Measurements from ENCODE around the gene GATAD2B. TPM values are rescaled to one million over a fixed set of nuclear protein-coding genes. Genes with fewer than 3 reads are reported as not detected.
A peak's percentile ranks its signal among the peaks of the same experiment; 100 is the strongest.

Gene GATAD2B
- polyA plus RNA-seq, 2 of the 4 experiments (the other 2 are of a cell fraction): 4.9 to 8.2 TPM

DNA sequence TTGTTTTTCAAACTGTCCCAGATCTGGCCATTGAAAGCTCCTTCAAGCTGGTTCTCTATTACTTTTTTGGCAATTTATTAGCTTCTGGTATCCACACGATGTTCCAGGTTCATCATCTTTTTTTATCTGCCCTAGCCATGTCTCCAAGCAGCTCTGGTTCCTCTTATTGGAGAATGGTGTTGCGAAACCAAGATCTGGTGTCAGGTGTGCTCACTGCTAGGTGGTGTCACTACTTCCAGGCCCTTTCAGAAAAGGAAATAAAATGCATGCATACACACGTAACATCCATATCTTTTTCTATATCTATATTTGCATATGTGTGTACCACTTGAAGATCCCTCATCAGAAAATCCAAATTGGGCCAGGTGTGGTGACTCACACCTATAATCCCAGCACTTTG is 53.3 kb downstream of the GATAD2B start:
- H3K4me3 ChIP-seq: no peak overlapping the region
- 83% methylated on average over 3 of the region's 3 CpGs for WGBS (ENCODE audit: missing lambda C conversion rate)
- H3K9me3 ChIP-seq: no peaks in the 10 kb centered on the region
- ChIA-PET CTCF (interaction anchor here (0.9 kb wide), 1 partner anchor 73 kb away, joined by 6 read pairs; no protein-coding TSS in a partner anchor), POLR2A (interaction anchor here (0.7 kb wide), 1 partner anchor 77 kb away, joined by 3 read pairs; no protein-coding TSS in a partner anchor)
- DNase-seq (ENCODE audit: low read depth in 1 of 2, low spot score in 1 of 2) (no peak), ATAC-seq (no peak), FAIRE-seq (no peak)
- H3K4me2 ChIP-seq: no peak overlapping the region
- H3K27ac ChIP-seq: no peak overlapping the region
- H3K4me1 ChIP-seq: 0 out of 3 replicates have a peak, but pooled peaks cover 3% of the 10 kb centered on the region
- TF ChIP-seq CEBPB (IDR thresholded peaks at IDR 0.05) (peak in 1 of 2 experiments; percentile 52; a peak in 2 of 4 replicates), SMC3 (IDR thresholded peaks at IDR 0.05) (no peak), HEYL (CRISPR knock-in tag; IDR thresholded peaks at IDR 0.05) (no peak), CHD2 (IDR thresholded peaks at IDR 0.05; ENCODE audit: low read length, partially characterized antibody) (no peak)

- 87% methylated on average over 6 of the region's 6 CpGs for WGBS (ENCODE audit: missing lambda C conversion rate)
- TF ChIP-seq POLR2A (IDR thresholded peaks at IDR 0.05; ENCODE audit: low read length): no peak
- TF ChIP-seq PBX3 (IDR thresholded peaks at IDR 0.05): no peak
- no peak for TF ChIP-seq HEYL (CRISPR knock-in tag; IDR thresholded peaks at IDR 0.05)
- no peak for TF ChIP-seq KDM5A (IDR thresholded peaks at IDR 0.05)
- no peak for TF ChIP-seq HOXB13 (CRISPR knock-in tag; IDR thresholded peaks at IDR 0.05; ENCODE audit: low read depth)
- TF ChIP-seq RNF2 (IDR thresholded peaks at IDR 0.05; ENCODE audit: borderline replicate concordance, low read depth): no peak
- no peak for TF ChIP-seq CBX2 (IDR thresholded peaks at IDR 0.05; ENCODE audit: borderline replicate concordance, low read depth)
- no peak for TF ChIP-seq TP53 (CRISPR knock-in tag; IDR thresholded peaks at IDR 0.05)
- TF ChIP-seq HOXA7 (CRISPR knock-in tag; IDR thresholded peaks at IDR 0.05): no peak
- TF ChIP-seq RCOR1 (IDR thresholded peaks at IDR 0.05; ENCODE audit: low read depth, low read length): no peak
- TF ChIP-seq NPAS2 (CRISPR knock-in tag; IDR thresholded peaks at IDR 0.05; ENCODE audit: borderline replicate concordance): no peak
- TF ChIP-seq FOSL2 (IDR thresholded peaks at IDR 0.05): no peak
- TF ChIP-seq FOSL2 (CRISPR knock-in tag; IDR thresholded peaks at IDR 0.05): no peak
- no peak for TF ChIP-seq MAZ (IDR thresholded peaks at IDR 0.05; ENCODE audit: borderline replicate concordance, low read depth, low read length)
- no peak for TF ChIP-seq CHD4 (IDR thresholded peaks at IDR 0.05; ENCODE audit: borderline replicate concordance)
- no peak for TF ChIP-seq HDAC2 (IDR thresholded peaks at IDR 0.05)
- TF ChIP-seq TFCP2L1 (CRISPR knock-in tag; IDR thresholded peaks at IDR 0.05): no peak
- ChIA-PET CTCF (interaction anchor here (0.5 to 1.1 kb wide), 2 partner anchors 17 to 104 kb away, joined by 4 read pairs; no protein-coding TSS in a partner anchor), POLR2A (interaction anchor here (1.1 kb wide), 1 partner anchor 124 kb away, joined by 3 read pairs; no protein-coding TSS in a partner anchor)
- Histone ChIP-seq H3K4me2 (no peak overlapping the region), H3K4me1 (no peaks in the 10 kb centered on the region), H3K4me3 (no peak overlapping the region), H3K9me3 (no peaks in the 10 kb centered on the region), H3K27ac (no peak overlapping the region)
- ATAC-seq (no peak; a peak in 1 of 6 replicates), FAIRE-seq (no peak), DNase-seq (ENCODE audit: low read depth in 1 of 2, low spot score in 1 of 2) (no peak)
These were observed 56.5 kb downstream of the GATAD2B start for GRCh38 chr1:153866045-153866850.

GRCh38 chr1:153860285-153860684 is 62.5 kb downstream of the GATAD2B start:
- WGBS (ENCODE audit: missing lambda C conversion rate): 89% methylated on average over 3 of the region's 3 CpGs
- ATAC-seq: no peak
- POLR2A ChIA-PET: no interaction called here
- Histone ChIP-seq H3K4me2 (no peak overlapping the region), H3K4me3 (no peak overlapping the region), H3K27ac (no peak overlapping the region), H3K4me1 (no peaks in the 10 kb centered on the region), H3K9me3 (no peaks in the 10 kb centered on the region)
- no peak for FAIRE-seq
- CTCF ChIA-PET: interaction anchor here (0.7 to 1.6 kb wide), 5 partner anchors 14 to 50 kb away, joined by 3 to 4 read pairs (median 3); no protein-coding TSS in a partner anchor
- no peak for DNase-seq (ENCODE audit: low read depth in 1 of 2, low spot score in 1 of 2)
- no peak for TF ChIP-seq CBX8 (IDR thresholded peaks at IDR 0.05)
- no peak for TF ChIP-seq ATOH8 (CRISPR knock-in tag; IDR thresholded peaks at IDR 0.05; ENCODE audit: low read depth)
- TF ChIP-seq HOXB5 (CRISPR knock-in tag; IDR thresholded peaks at IDR 0.05): no peak
- TF ChIP-seq POLR2A (IDR thresholded peaks at IDR 0.05; ENCODE audit: low read length): no peak
- TF ChIP-seq MYC (IDR thresholded peaks at IDR 0.05; ENCODE audit: borderline replicate concordance, low read length): no peak
- no peak for TF ChIP-seq REST (IDR thresholded peaks at IDR 0.05)
- TF ChIP-seq, protein P1, sequence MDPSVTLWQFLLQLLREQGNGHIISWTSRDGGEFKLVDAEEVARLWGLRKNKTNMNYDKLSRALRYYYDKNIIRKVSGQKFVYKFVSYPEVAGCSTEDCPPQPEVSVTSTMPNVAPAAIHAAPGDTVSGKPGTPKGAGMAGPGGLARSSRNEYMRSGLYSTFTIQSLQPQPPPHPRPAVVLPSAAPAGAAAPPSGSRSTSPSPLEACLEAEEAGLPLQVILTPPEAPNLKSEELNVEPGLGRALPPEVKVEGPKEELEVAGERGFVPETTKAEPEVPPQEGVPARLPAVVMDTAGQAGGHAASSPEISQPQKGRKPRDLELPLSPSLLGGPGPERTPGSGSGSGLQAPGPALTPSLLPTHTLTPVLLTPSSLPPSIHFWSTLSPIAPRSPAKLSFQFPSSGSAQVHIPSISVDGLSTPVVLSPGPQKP (IDR thresholded peaks at IDR 0.05; ENCODE audit: low read depth, low read length): no peak
- no peak for TF ChIP-seq FOSB (CRISPR knock-in tag; IDR thresholded peaks at IDR 0.05)
- TF ChIP-seq EHMT2 (IDR thresholded peaks at IDR 0.05; ENCODE audit: low read depth): no peak
- no peak for TF ChIP-seq NFE2L2 (conservative IDR thresholded peaks at IDR 0.05; ENCODE audit: low read length)
